Left kidney (tissue), 2 donors: ENCODE data around the gene NPHS2. TPM values are rescaled to one million over a fixed set of nuclear protein-coding genes. Genes with fewer than 3 reads are reported as not detected.
"Not testable (repeated sequence)": the region's sequence is repeated elsewhere in the genome, so short reads cannot be mapped to it uniquely, and the experiment has no call there.

Experiments
- DNase-seq: peaks from one replicate; pipeline ENCODE4 v3.0.0-alpha.2; 2013
- polyA plus RNA-seq: library from polyadenylated mRNA; unstranded; fragments of 120-200 nt; gene quantifications from one replicate; pipeline ENCODE4 v1.2.1, GENCODE V29; 2013; ENCODE audit not compliant: insufficient read length

Gene NPHS2
- polyA plus RNA-seq, 1 donor: 420 TPM

DNA sequence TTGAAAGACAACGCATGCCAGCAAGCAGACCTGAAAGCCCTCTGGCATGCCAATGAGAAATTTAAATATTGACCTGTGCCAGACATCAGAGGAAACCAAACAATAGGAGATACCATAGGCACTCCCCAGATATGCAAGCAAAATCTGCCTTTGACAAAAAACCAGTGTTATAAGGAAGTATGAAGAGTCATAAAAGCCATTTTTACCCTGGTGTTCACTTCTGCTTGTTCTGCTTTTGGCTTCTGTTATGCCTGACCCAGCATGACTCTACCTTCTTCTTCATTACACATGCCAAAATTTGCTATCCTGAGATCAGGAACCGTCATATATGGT lies 26.4 kb downstream of the NPHS2 start:
- DNase-seq: no peak

GRCh38 chr1:179548666-179549367 lies 26.9 kb downstream of the NPHS2 start:
- DNase-seq: no peak

GRCh38 chr1:179547021-179547535 lies 28.7 kb downstream of the NPHS2 start:
- no peak for DNase-seq

DNA sequence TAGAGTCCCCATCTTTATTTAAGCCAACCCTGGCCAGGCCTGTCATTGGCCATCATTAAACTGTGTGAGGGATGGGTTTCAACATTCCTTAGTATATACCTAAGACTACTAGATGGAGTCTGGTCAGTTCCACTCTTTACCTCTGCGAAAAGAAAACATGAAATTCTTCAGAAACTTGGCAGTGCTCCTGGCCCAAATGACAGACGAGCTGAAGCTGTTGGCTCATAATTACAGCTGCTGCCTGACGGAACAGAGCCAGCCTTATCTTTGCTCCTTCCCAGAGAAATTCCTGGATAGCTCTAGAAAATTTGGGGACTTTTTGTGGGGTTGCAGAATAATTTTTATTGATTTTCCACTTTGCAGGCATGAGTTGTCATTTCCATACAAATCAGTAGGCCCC lies 30.4 kb downstream of the NPHS2 start:
- DNase-seq: no peak

DNA sequence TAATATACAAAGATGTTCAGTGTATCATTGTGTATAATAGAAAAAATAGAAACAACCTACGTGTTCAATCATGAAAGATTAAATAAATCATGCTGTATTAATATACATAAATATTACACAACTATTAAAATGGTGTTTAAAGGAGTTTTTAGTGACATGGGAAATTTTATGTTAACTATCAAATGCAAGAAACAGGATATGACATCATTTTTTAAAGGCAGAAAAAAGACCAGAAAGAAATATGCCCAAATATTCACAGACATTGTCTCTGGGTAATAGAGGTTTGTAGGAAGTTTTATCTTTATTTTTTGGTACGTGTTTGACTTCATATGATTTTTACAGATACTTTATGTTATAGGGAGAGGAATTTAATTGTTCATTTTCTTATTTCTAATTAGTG lies 34.0 kb downstream of the NPHS2 start:
- DNase-seq: no peak

DNA sequence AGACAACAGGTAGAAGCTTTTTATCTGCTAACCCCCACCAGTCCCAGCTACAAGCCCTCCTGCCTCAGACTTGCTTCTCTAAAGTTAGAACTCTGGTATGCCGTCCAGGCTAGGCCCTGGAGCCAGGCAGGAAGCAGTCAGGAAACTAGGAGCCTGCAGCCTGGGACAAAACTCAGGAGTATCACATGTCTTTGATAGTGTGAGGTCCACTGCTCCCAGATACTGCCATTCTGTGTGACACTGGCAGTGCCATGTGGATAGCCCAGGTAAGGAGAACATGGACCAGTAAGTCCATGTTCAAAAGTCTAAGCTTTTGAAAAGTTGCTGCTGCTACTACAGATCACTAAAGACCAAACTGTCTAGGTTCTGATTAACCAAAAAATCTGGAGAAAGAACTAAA lies 45.4 kb downstream of the NPHS2 start:
- DNase-seq: no peak

GRCh38 chr1:179529482-179530195 lies 46.1 kb downstream of the NPHS2 start:
- no peak for DNase-seq

DNA sequence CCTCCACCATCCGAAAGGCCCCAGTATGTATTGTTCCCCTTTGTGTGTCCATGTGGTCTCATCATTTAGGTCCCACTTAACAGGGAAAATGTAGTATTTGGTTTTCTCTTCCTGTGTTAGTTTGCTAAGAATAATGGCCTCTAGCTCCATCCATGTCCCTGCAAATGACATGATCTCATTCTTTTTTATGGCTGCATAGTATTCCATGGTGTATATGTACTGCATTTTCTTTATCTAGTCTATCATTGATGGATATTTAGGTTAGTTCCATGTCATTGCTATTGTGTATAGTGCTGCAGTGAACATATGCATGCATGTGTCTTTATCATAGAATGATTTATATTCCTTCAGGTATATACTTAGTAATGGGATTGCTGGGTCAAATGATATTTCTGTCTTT lies 57.2 kb downstream of the NPHS2 start:
- DNase-seq: not testable (repeated sequence)

- no peak for DNase-seq
Measured at GRCh38 chr1:179516976-179517705, 58.6 kb downstream of the NPHS2 start.

DNA sequence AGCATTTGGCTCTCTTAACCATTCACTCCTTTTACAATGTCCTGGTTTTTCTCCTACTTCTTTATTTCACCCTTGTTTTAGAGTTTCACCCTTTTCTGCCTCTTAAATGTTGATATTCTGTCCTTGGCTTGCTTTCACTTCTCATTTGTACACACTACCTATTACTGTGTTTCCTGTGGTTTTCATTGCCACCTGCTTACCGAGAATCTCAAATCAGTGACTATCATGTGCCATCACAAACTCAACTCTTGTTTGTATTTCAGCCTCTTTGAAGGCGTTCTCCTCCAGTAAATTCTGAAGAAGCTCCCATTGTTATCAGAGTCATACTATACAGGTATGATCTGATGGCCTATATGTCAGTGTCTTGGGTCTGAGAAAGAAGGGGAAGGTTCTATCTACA lies 65.7 kb downstream of the NPHS2 start:
- DNase-seq: no peak

- DNase-seq: no peak
Measured at GRCh38 chr1:179509384-179509783, 66.4 kb downstream of the NPHS2 start.

DNA sequence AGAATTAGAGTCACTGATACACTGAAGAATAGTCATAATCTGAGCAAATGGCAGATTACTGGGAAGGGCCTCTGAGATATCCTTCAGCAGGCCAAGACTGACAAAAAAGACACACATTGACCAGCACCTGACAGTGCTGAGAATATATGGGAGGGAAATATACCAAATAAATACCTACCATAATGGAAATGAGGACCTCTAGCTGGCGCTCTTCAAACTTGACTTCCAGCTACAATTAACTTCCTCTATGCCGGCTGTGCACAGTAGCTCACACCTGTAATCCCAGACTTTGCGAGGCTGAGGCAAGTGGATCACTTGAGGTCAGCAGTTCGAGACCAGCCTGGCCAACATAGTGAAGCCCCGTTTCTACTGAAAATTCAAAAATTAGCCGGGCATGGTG lies 69.5 kb downstream of the NPHS2 start:
- no peak for DNase-seq

Other genes with a start within 250 kb of the NPHS2 start
- gene AXDND1, start 210.0 kb downstream of the NPHS2 start, polyA plus RNA-seq: 28.8 TPM
- gene TDRD5, start 15.9 kb upstream of the NPHS2 start, polyA plus RNA-seq: 5.1 TPM
- 0.57 TPM for gene FAM163A, start 167.3 kb upstream of the NPHS2 start, polyA plus RNA-seq